Tibial nerve (tissue), 4 donors: Measurements from ENCODE around the gene STRIP2. TPM values are rescaled to one million over a fixed set of nuclear protein-coding genes. Genes with fewer than 3 reads are reported as not detected.

ENCODE experiments used
- DNase-seq, 2 donors: peaks; one replicate each; pipeline ENCODE4 v3.0.0-alpha.2; 2019; ENCODE audit warnings: low spot score in 2 of 2
- H3K27ac ChIP-seq, 4 donors: fragments of 200-600 bp; sonication (generic) in 3 of 4; one replicate each; pipeline ENCODE4 v1.5.1; 2017 to 2019; ENCODE audit warnings: mild to moderate bottlenecking in 1 of 4
- H3K27me3 ChIP-seq, 2 donors: fragments of 200-600 bp; sonication (generic) in 1 of 2; one replicate each; pipeline versions ENCODE4 v1.5.1 to v1.6.0; 2017 to 2019
- H3K36me3 ChIP-seq, 3 donors: fragments of 200-600 bp; sonication (generic); one replicate each; pipeline ENCODE4 v1.5.1; 2018 to 2019
- H3K4me1 ChIP-seq, 4 donors: fragments of 200-600 bp; sonication (generic) in 3 of 4; one replicate each; pipeline ENCODE4 v1.5.1; 2017 to 2019
- H3K4me3 ChIP-seq, 4 donors: fragments of 200-600 bp; sonication (generic) in 3 of 4; one replicate each; pipeline ENCODE4 v1.5.1; 2017 to 2019; ENCODE audit warnings: mild to moderate bottlenecking in 1 of 4, moderate library complexity in 1 of 4
- H3K9me3 ChIP-seq, 4 donors: fragments of 200-600 bp; sonication (generic) in 3 of 4; one replicate each; pipeline ENCODE4 v1.5.1; 2017 to 2019
- CTCF ChIP-seq, 5 experiments: fragments of 200-600 bp in 3 of 5; fragments of 450-650 bp in 2 of 5; sonication (generic) in 3 of 5; IDR thresholded peaks; one replicate each; pipeline ENCODE4 v1.5.1; 2016 to 2019; ENCODE audit warnings: antibody characterized with exemption in 5 of 5, mild to moderate bottlenecking in 3 of 5, moderate library complexity in 2 of 5
- EP300 ChIP-seq, 2 donors: sonication (generic); formaldehyde crosslinking; IDR thresholded peaks; one replicate each; pipeline ENCODE4 v1.6.1; 2017; ENCODE audit warnings: antibody characterized with exemption in 2 of 2, mild to moderate bottlenecking in 1 of 2
- POLR2A ChIP-seq, 2 donors: fragments of 450-650 bp; IDR thresholded peaks; one replicate each; pipeline ENCODE4 v1.6.1; 2017; ENCODE audit warnings: antibody characterized with exemption in 2 of 2, mild to moderate bottlenecking in 2 of 2, moderate library complexity in 2 of 2
- WGBS, 2 donors: methylation state at CpG; one replicate each; pipeline ENCODE4 v1.1.5; 2018; 5-methylcytosine and 5-hydroxymethylcytosine counted together
- total RNA-seq, 4 donors: library from RNA; depleted of rRNA; stranded (reverse); fragments of >200 nt; gene quantifications; one replicate each; pipeline ENCODE4 v1.1.0, GENCODE V29; 2016

Gene STRIP2
- total RNA-seq, 4 donors from 2014 or later: 0.30 to 0.44 (median 0.41) TPM

GRCh38 chr7:129436335-129436923 lies 2.2 kb downstream of the STRIP2 start:
- TF ChIP-seq CTCF (IDR thresholded peaks at IDR 0.05): no peak
- no peak for TF ChIP-seq EP300 (IDR thresholded peaks at IDR 0.05)
- no peak for TF ChIP-seq POLR2A (IDR thresholded peaks at IDR 0.05)
- DNase-seq: no peak
- no peak overlapping the region for H3K4me3 ChIP-seq
- no peaks in the 10 kb centered on the region for H3K36me3 ChIP-seq
- WGBS, 2 donors: 93 to 94% methylated on average over 5 of the region's 5 CpGs
- peaks cover 0 to 17% (median 8%) of the 10 kb centered on the region in 4 donors for H3K4me1 ChIP-seq
- no peaks in the 10 kb centered on the region for H3K9me3 ChIP-seq
- H3K27me3 ChIP-seq: peaks cover 0 to 18% of the 10 kb centered on the region in 2 donors
- H3K27ac ChIP-seq: no peak overlapping the region

- Histone ChIP-seq H3K27ac (no peak overlapping the region), H3K4me3 (no peak overlapping the region), H3K4me1 (peaks cover 0 to 17% (median 8%) of the 10 kb centered on the region in 4 donors), H3K9me3 (no peaks in the 10 kb centered on the region), H3K27me3 (peaks cover 0 to 18% of the 10 kb centered on the region in 2 donors), H3K36me3 (no peaks in the 10 kb centered on the region)
- no peak for TF ChIP-seq EP300 (IDR thresholded peaks at IDR 0.05)
- no peak for TF ChIP-seq POLR2A (IDR thresholded peaks at IDR 0.05)
- no peak for TF ChIP-seq CTCF (IDR thresholded peaks at IDR 0.05)
- 93 to 95% methylated on average over 5 of the region's 5 CpGs for WGBS, 2 donors
- DNase-seq: no peak
Measured at GRCh38 chr7:129437190-129437589, 3.0 kb downstream of the STRIP2 start.

GRCh38 chr7:129438281-129438838 lies 4.1 kb downstream of the STRIP2 start:
- no peak for DNase-seq
- no peak overlapping the region for H3K27ac ChIP-seq
- H3K9me3 ChIP-seq: no peaks in the 10 kb centered on the region
- peaks cover 0 to 18% of the 10 kb centered on the region in 2 donors for H3K27me3 ChIP-seq
- H3K36me3 ChIP-seq: no peaks in the 10 kb centered on the region
- no peak overlapping the region for H3K4me3 ChIP-seq
- peaks cover 0 to 13% (median 5%) of the 10 kb centered on the region in 4 donors for H3K4me1 ChIP-seq
- 94 to 96% methylated on average over 6 of the region's 6 CpGs for WGBS, 2 donors
- no peak for TF ChIP-seq CTCF (IDR thresholded peaks at IDR 0.05)
- no peak for TF ChIP-seq EP300 (IDR thresholded peaks at IDR 0.05)
- TF ChIP-seq POLR2A (IDR thresholded peaks at IDR 0.05): no peak

- DNase-seq: no peak
- no peak for TF ChIP-seq POLR2A (IDR thresholded peaks at IDR 0.05)
- TF ChIP-seq CTCF (IDR thresholded peaks at IDR 0.05): no peak
- WGBS, 2 donors: 80 to 85% methylated on average over 5 of the region's 5 CpGs
Measured at GRCh38 chr7:129438839-129439651, 4.8 kb downstream of the STRIP2 start.

More at GRCh38 chr7:129438839-129439651, 4.8 kb downstream of the STRIP2 start:
- Histone ChIP-seq H3K4me3 (no peak overlapping the region), H3K27ac (no peak overlapping the region), H3K4me1 (peaks cover 0 to 8% (median 2%) of the 10 kb centered on the region in 4 donors), H3K27me3 (peaks cover 0 to 18% of the 10 kb centered on the region in 2 donors), H3K36me3 (no peaks in the 10 kb centered on the region), H3K9me3 (no peaks in the 10 kb centered on the region)
